A673 (cell line): Measurements from ENCODE around the gene NUS1. TPM values are rescaled to one million over a fixed set of nuclear protein-coding genes. Genes with fewer than 3 reads are reported as not detected.
"Not testable (repeated sequence)": the region's sequence is repeated elsewhere in the genome, so short reads cannot be mapped to it uniquely, and the experiment has no call there.

Source experiments
- BruUV-seq: library from RNA; stranded (reverse); fragments of 400-500 nt; replicated peaks from 2 replicates; lab custom pipeline; 2021; lab: Mats Ljungman, UMichigan
- CTCF ChIA-PET: fragments of 300-600 bp; sonication (Branson Sonifier 250); formaldehyde crosslinking; loops from one replicate; lab custom pipeline; 2022; ENCODE audit warnings: antibody characterized with exemption; lab: Charles Lee
- POLR2A ChIA-PET: fragments of 300-600 bp; sonication (Branson Sonifier 250); formaldehyde crosslinking; loops from one replicate; lab custom pipeline; 2022; ENCODE audit warnings: antibody characterized with exemption; ENCODE audit not compliant: low non-redundant PET; lab: Charles Lee
- DNase-seq: peaks from one replicate; pipeline ENCODE4 v3.0.0-alpha.2; 2015; ENCODE audit warnings: low spot score
- H3K27ac ChIP-seq: fragments of 200-600 bp; sonication (generic); 2 replicates; pipeline ENCODE4 v1.5.1; 2016; ENCODE audit warnings: mixed run types, low read depth, mild to moderate bottlenecking, mixed read lengths, antibody characterized with exemption, low read length; ENCODE audit not compliant: poor library complexity, severe bottlenecking
- H3K27me3 ChIP-seq: fragments of 200-600 bp; sonication (generic); replicated peaks from 2 replicates; pipeline ENCODE4 v1.6.1; 2017; ENCODE audit warnings: mixed run types, low read depth, mild to moderate bottlenecking, mixed read lengths, antibody characterized with exemption, low read length; ENCODE audit not compliant: insufficient read depth, poor library complexity
- H3K36me3 ChIP-seq: fragments of 200-600 bp; sonication (generic); 2 replicates; pipeline ENCODE4 v1.6.1; 2016; ENCODE audit warnings: mixed run types, mild to moderate bottlenecking, mixed read lengths, antibody characterized with exemption, low read length; ENCODE audit not compliant: insufficient read depth, poor library complexity, severe bottlenecking
- H3K4me1 ChIP-seq: fragments of 200-600 bp; sonication (generic); 2 replicates; pipeline ENCODE4 v1.6.1; 2017; ENCODE audit warnings: mixed run types, mild to moderate bottlenecking, mixed read lengths, antibody characterized with exemption, low read length; ENCODE audit not compliant: insufficient read depth, poor library complexity, severe bottlenecking
- H3K4me3 ChIP-seq: fragments of 200-600 bp; sonication (generic); 2 replicates; pipeline ENCODE4 v1.5.1; 2016; ENCODE audit warnings: low read depth, mixed run types, mild to moderate bottlenecking, mixed read lengths, low read length; ENCODE audit not compliant: poor library complexity, severe bottlenecking
- H3K9me3 ChIP-seq: fragments of 200-600 bp; sonication (generic); 2 replicates; pipeline ENCODE4 v1.6.1; 2016; ENCODE audit warnings: mixed run types, low read depth, mild to moderate bottlenecking, mixed read lengths, antibody characterized with exemption, low read length; ENCODE audit not compliant: poor library complexity, severe bottlenecking
- EZH2 ChIP-seq: fragments of 200-600 bp; sonication (generic); IDR thresholded peaks from 2 replicates; pipeline ENCODE4 v1.6.1; 2017; ENCODE audit warnings: borderline replicate concordance, low read depth, mild to moderate bottlenecking, mixed read lengths, antibody characterized with exemption, low read length; ENCODE audit not compliant: poor library complexity, severe bottlenecking
- intact Hi-C: fragments of 100-400 bp; cut with micrococcal nuclease; formaldehyde crosslinking; loops from one replicate; pipeline ENCODE4 v1.10.0; 2022; ENCODE audit not compliant: unreplicated experiment
- total RNA-seq: library from RNA; stranded (reverse); gene quantifications from 2 replicates; pipeline ENCODE4 v1.2.3, GENCODE V29; 2021
- TF ChIP-seq, protein P1 (sequence below): fragments of 300-800, 200-600 bp; sonication (generic); conservative IDR thresholded peaks from 2 replicates; pipeline ENCODE4 v1.5.1; 2017; ENCODE audit warnings: low read depth, mild to moderate bottlenecking, antibody characterized with exemption, low read length, moderate library complexity, mixed read lengths

NUS1 gene
- total RNA-seq, 1 experiment from 2014 or later: 41.0 TPM

DNA sequence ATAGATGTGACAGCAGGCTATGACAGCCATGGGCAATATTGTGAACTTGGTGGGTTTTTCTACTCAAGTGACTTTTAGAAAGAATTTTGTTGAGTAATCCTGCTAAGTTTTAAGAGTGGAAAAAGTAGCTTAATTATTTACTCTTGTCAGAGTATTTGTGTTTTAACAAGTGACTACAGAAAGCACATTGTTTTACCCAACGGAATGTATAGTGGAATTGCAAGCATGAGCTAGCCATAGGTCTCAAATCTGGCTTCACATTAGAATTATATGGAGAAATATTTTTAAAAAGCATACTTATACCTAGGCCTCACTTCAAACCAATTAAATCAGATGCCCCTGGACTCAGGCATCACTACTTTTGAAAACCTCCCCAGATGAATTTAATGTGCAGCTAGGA, 37.5 kb upstream of the NUS1 start:
- Histone ChIP-seq H3K36me3 (no peaks in the 10 kb centered on the region), H3K9me3 (no peaks in the 10 kb centered on the region), H3K27me3 (no peaks in the 10 kb centered on the region), H3K4me1 (no peaks in the 10 kb centered on the region), H3K4me3 (no peak overlapping the region), H3K27ac (no peak overlapping the region)
- ChIA-PET POLR2A (no interaction called here), CTCF (no interaction called here)
- intact Hi-C loops: no loop called here
- TF ChIP-seq EZH2: no peak
- TF ChIP-seq, protein P1, sequence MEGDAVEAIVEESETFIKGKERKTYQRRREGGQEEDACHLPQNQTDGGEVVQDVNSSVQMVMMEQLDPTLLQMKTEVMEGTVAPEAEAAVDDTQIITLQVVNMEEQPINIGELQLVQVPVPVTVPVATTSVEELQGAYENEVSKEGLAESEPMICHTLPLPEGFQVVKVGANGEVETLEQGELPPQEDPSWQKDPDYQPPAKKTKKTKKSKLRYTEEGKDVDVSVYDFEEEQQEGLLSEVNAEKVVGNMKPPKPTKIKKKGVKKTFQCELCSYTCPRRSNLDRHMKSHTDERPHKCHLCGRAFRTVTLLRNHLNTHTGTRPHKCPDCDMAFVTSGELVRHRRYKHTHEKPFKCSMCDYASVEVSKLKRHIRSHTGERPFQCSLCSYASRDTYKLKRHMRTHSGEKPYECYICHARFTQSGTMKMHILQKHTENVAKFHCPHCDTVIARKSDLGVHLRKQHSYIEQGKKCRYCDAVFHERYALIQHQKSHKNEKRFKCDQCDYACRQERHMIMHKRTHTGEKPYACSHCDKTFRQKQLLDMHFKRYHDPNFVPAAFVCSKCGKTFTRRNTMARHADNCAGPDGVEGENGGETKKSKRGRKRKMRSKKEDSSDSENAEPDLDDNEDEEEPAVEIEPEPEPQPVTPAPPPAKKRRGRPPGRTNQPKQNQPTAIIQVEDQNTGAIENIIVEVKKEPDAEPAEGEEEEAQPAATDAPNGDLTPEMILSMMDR: no peak
- no peak for DNase-seq
- no TSS peak for BruUV-seq

DNA sequence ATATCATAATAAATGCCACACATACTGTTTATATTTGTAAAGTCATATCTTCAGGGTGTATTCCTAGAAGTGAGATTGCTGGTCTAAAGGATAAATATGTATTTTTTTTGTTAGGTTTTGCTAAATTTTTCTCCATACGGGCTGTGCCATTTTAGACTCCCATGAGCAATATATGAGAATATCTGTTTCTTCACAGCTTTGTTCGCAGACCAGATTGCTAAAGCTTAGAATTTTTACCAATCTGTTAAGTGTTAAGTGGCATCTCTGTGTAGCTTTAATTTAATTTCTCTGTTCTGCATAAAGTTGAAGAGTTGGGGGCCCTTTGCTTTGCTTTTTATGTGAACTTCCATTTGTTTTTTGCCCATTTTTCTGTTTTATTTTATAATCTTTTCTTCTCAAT, 32.3 kb upstream of the NUS1 start:
- POLR2A ChIA-PET: no interaction called here
- Histone ChIP-seq H3K27me3 (no peaks in the 10 kb centered on the region), H3K4me1 (no peaks in the 10 kb centered on the region), H3K4me3 (no peak overlapping the region), H3K36me3 (no peaks in the 10 kb centered on the region), H3K27ac (no peak overlapping the region), H3K9me3 (no peaks in the 10 kb centered on the region)
- TF ChIP-seq, protein P1: no peak
- TF ChIP-seq EZH2: no peak
- DNase-seq: no peak
- BruUV-seq: no TSS peak
- CTCF ChIA-PET: no interaction called here
- intact Hi-C loops: no loop called here

GRCh38 chr6:117651984-117652383, 23.3 kb upstream of the NUS1 start:
- H3K27ac ChIP-seq, H3K27me3 ChIP-seq, CTCF ChIA-PET, DNase-seq, H3K36me3 ChIP-seq, H3K9me3 ChIP-seq, H3K4me3 ChIP-seq, POLR2A ChIA-PET, BruUV-seq, H3K4me1 ChIP-seq, intact Hi-C loops: not testable (repeated sequence)

DNA sequence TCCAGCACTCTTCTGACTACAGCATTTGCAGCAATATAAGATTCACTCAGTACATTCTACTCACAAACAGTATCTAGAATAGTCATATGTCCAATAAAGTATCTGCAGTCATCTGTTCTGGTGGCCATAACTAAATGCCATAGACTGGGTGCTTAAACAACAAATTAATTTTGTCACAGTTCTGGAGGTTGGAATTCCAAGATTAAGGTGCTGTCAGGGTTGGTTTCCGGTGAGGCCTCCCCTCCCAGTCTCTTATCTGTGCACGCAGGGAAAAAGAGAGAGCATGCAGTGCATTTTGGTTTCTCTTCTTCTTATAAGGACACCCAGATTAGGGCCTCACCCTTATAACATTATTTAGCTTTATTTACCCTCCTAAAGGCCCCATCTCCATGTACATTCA, 21.3 kb upstream of the NUS1 start:
- H3K27me3 ChIP-seq: no peaks in the 10 kb centered on the region
- no peak overlapping the region for H3K27ac ChIP-seq
- H3K36me3 ChIP-seq: no peaks in the 10 kb centered on the region
- H3K4me1 ChIP-seq: no peaks in the 10 kb centered on the region
- no peak overlapping the region for H3K4me3 ChIP-seq
- DNase-seq: no peak
- POLR2A ChIA-PET: no interaction called here
- H3K9me3 ChIP-seq: no peaks in the 10 kb centered on the region
- intact Hi-C loops: no loop called here
- CTCF ChIA-PET: no interaction called here
- no TSS peak for BruUV-seq
- TF ChIP-seq, protein P1: no peak
- no peak for TF ChIP-seq EZH2
